Right forelimb (tissue), 1 donor: ENCODE data around the gene VOPP1.

Experiments used
- DNase-seq: peaks from one replicate; pipeline ENCODE4 v3.0.0-alpha.2; 2018

Gene VOPP1

DNA sequence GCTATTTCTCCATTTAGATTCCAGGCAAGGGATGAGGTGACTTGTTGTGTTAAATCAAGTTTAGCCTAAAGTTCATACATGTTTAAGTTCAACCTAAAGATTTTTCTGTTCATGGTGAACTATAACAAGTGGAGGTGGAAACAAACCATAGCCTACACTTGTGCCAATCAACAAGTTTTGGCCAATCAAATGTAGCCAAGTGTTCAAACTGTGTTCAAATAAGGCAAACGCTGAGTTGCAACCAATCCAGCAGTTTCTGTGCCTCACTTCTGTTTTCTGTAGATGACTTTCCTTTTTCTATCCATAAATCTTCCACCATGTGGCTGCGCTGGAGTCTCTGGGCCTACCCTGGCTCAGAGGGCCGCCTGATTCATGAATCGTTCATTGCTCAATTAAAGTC, 4.5 kb upstream of the VOPP1 start:
- no peak for DNase-seq

DNA sequence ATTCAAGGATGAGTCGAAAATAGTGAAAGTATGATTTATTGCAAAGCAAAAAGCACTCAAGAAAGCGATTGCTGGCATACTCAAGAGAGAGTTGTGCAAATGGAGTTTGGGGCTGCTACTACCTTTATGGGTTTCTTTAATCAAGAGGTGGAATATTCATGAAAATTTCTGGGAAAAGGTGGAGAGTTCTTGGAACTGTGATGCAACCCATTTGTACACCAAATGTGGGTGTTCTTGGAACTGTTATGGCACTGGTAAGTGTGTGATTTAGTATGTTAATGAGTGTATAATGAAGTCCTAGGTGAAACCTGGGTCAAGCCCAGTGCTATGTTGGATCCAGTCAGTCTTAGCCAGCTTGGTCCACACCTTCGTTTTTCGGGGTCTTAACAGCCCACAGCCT, 3.4 kb upstream of the VOPP1 start:
- no peak for DNase-seq

DNA sequence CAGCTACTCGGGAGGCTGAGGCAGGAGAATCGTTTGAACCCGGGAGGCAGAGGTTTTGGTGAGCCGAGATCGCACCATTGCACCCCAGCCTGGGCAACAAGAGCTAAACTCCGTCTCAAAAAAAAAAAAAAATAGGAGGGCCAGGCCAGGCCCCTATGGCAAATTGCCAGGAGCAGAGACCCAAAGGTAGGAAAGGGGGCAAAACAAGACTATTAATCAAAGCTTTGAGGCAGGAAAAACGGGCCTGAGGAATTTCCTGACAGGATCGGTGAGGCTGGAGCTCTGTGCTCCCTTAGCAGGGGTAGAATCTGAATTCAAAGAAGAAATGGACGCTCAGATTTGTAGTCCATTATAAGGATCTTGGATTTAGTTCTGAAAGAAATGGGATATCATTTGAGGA, 2.8 kb upstream of the VOPP1 start:
- no peak for DNase-seq

DNA sequence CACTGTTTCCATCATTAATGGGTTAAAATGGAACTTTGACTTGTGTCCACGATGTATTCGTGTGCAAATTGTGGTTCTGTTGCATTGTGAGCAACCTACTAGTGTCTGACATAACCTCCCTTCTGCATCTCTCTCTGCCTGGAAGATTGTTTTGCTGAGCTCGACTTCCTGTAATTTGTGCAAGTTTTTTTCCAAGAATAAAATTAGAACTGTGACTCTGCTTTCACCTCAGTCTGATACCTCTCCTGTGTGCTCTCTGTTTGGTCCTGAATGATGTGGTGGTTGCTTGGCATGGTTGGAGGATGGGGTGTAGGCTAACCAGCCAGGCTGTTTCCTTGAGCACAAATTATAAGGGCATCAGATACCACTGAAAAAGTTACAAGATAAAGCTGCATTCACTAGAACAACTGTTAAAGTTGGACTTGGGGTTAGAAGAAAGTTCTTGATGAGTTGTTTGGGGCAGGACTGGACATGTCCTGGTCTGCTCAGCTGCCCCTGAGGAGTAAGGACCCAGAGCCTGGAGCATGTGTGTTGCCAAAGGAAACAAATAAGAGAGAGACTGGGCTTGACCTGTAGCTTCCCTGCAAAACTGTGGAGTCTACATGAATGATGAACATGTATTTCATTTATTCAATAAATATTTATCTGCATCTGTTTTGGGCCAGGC, 1.9 kb upstream of the VOPP1 start:
- DNase-seq: no peak

DNA sequence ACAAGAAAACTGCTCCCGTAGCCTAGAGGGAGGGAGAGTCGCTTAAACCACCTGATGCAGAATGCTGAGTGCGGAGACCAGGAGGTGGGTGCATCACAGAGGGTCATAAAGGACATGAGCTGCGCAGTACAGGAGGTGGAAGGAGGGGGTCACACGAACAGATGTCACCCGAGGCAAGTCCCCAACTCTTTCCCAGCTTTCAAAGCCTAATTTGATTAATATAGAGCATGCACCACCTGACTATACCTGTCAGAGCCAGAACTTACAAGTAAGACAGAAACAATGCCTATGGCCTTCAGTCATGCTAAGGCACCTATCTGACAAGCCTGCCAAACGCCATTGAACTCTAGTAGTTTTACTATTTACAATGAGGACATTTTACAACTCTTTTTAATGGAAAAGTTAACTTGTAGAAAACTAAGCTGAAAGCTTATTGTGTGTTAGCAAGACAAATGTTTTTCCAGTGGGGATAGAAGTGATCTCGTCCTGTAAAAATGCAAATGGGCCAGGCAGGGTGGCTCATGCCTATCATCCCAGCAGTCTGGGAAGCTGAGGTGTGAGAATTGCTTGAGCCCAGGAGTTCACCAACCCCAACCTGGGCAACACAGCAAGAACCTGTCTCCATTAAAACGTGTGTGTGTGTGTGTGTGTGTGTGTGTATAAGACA, 1.1 kb upstream of the VOPP1 start:
- DNase-seq: no peak

DNA sequence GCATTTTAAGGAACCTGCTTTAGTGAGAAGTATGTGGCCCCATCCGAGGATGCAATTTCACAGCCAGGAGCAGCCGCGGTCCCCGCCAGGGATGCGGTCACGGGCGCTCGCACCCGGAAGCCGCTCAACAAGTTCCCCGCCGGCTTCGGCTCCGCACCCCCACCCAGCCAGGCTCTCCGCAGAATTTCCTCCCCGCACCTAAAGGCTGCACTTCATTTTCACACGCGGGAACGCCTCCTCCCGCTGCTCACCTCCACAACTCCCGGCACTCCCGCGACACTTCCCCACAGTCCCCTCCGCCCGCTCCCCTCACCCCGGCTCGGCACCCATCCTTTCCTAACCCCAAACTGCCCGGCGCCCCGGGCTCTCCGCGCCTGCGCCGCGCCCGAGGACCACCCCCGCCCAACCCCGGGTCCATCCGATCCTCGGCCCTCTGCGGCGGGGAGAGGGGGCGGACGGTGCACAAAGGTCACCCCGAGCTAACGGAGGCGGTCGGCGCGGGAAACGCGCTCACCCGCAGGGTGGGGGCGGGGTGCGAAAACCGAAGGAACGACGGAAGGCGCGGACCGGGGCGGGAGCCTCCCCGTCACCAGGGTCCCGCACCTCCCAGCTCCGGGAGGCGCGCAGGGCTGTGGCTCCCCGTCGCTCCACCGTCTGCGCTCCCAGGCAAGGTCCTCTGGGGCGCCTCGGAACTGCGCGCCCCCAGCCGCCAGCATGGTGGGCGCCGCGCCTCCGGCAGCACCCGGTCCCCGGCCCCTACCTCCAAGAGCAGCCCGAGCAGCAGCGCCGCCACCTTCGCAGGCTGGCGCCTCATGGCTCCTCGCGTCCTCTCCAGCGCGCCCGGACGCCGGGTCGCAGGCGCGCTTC, 558 bp downstream of the VOPP1 start:
- peak; percentile 69 for DNase-seq

DNA sequence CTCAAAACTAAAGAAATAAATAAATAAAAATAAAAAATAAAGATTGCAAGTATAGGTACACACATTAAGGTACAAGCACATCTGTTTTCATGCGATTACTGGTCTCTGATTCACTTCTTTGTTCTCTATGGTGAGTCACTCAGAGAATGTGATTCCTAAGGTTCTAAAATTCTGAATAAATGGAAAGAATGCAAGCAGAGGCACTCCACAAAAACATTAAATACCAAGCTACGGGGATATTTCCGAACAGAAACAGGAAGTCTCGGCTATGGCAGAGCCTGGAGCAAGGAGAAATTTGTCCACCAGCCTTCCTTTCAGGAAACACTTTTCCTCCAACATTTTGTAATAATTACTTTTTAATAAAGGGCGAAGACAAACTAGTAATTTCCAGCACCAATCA, 1.4 kb downstream of the VOPP1 start:
- DNase-seq: no peak

DNA sequence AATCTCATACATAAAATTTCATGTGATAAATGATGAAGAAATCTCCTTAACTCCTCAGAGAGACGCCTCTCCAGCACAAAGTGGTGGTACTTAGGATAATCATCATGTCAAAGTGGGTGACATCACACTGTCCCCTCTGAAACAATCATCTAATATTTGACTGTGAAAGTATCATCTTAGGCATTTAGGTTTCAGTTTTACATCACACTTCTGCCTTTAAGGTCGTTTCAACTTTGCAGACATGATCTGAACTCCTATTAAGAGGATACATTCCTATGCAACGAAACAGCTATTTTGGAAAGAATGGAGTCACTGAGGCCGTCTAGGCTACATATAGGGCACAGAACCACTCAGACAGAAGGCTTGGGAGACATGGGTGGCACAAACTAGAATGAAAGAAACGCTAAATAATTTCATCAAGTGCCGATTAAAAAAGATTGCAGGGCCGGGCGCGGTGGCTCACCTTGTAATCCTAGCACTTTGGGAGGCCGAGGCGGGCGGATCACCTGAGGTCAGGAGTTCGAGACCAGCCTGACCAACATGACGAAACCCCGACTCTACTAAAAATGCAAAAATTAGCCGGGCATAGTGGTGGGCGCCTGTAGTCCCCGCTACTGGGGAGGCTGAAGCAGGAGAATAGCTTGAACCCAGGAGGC, 2.0 kb downstream of the VOPP1 start:
- no peak for DNase-seq

DNA sequence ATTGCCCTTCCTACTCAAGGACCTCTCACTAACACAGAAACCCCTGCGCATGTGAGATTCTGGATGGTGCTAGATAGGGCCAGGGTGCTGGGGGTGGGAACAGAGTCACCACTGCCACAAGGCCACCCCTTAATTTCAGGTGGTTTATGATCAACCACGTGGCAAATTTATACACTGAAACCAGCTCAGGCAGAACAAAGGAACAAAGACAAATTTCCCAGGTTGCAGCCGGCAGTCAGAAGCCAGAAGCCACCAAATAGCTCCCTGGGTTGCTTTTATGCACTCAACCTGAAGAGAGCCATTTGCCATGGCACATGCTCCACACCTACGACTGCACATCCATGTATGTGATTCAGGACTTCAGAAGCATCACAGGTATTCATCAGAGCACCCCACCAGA, 2.5 kb downstream of the VOPP1 start:
- DNase-seq: no peak

DNA sequence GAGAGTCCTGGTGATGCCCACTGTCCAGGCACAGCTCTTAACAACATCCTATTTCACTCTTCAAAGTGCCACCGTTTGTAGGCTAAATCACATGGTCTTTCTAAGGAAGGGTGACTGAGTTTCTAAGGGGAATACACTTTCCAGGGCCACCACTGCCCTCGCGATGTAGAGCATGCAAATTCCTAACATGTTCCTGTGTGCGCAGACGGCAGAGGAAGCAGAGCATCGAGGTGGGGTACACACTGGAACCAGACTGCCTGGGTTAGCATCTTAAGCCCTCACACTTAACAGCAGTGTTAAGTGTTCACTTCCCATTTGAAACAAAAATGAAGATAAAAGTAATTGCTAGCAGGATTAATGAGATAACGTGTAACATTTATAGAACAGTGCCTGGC, 3.0 kb downstream of the VOPP1 start:
- no peak for DNase-seq

DNA sequence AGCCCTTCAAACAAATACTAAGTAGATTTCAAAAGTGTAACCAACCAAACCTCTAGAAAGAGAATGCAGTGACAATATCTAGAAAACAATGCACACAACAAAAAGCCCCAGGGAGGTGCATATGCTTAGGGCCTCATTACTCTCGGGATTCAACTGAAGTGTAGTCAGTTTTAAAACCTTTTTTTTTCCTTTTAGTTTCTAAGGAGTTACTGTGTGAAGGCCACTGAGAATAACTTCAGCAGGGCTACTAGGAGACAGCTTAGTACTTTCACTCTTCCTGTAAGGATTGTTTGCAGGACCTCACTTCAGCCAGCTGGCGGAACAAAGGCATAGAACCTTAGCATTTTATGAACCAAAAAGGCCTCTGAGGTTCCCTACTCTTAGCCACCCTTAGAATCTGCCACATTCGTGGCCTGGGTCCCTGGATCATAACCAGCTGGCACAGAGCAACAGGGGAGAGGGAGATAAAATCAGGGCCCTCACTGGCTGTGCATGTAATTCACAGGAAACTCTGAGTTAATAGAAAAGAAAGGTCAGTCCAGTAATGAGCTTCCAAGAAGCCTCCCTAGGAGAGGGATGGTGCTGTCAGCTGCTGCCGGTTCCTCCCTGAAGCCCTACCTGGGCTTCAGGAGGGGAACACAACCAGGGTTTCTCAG, 3.6 kb downstream of the VOPP1 start:
- DNase-seq: no peak

DNA sequence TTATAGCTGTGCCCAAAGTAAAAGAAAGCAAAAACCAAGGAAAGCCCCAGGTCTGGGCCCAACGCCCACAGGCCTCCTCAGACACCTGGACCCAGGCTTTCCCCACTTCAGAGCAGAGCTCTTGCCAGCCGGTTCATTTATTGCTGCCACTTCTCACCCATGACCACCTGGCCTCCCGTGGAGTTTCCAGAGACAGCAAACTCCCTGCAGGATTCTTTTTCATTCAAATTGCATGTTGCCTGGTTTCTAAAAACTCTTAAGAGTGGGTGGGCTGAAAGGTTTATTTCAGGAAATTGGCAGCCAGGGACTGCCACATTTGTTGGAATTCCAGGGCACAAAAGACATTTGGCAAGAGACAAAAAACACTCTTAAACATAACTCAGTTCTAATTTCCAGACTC, 4.7 kb downstream of the VOPP1 start:
- no peak for DNase-seq

DNA sequence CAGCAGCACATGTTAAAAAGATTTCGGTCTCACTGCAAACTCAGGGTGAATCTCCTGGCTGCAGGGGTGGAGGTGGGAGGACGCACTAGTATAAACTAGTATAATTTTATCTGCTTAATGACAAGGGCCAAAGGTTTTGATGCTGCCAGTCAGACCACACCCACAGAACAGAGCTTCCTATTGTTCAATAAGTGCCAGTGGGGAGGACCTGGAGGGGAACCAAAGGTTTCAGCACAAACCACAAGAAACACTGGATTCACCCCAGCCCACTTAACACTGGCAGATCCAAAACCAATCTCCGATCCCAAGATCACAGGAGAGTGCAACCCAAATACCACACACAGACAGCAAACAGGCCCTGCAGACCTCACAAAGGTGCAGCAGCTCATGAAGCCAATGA, 6.6 kb downstream of the VOPP1 start:
- DNase-seq: no peak

DNA sequence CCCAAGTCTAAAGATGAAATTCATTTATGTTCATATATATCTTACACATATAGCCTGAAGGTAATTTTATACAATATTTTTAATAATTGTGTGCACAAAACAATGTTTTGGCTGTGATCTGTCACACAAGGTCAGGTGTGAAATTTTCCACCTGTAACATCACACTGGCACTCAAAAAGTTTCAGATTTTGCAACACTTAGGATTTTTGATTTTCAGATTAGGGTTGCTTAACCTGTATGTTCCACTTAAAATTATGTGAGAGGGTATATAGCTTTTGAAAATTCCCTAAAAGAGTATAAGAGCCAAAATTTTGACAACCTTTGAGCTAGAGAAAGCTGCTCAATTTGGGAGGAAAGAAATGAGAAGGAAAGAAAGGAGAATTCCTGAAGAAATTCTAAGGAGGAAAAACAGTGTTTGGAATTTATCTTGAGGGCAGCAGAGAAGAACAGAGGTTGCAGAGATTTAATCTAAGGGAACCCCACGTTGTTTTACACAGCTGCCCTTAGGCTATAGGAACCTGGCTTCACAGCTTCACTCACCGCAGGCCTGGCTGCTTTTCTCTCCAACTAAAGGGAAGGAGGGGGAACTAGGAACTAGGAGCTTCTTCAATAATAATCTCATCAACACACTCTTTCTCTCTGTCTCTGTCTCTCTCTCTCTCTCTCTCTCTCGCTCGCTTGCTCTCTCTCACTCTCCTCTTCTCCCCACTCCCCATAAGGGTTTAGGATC, 8.5 kb downstream of the VOPP1 start:
- no peak for DNase-seq

DNA sequence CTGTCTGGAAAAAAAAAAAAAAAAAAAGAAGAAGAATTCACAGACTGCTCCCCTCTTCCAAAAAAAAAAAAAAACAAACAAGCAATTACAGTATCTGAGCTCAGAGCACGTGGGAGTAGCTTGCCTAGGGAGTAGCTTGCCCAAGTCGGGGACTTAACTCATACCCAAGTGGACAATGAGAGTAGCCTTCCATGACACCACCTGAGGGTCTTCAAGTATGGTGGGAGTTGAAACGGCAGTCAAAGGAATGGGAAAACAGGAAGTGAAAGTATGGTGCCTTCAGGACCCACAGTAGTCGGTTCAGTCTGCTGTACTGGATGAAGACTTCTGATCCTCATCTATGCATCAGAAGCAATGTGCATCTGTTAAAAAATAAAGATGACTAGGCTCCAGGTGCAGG, 10.6 kb downstream of the VOPP1 start:
- no peak for DNase-seq

DNA sequence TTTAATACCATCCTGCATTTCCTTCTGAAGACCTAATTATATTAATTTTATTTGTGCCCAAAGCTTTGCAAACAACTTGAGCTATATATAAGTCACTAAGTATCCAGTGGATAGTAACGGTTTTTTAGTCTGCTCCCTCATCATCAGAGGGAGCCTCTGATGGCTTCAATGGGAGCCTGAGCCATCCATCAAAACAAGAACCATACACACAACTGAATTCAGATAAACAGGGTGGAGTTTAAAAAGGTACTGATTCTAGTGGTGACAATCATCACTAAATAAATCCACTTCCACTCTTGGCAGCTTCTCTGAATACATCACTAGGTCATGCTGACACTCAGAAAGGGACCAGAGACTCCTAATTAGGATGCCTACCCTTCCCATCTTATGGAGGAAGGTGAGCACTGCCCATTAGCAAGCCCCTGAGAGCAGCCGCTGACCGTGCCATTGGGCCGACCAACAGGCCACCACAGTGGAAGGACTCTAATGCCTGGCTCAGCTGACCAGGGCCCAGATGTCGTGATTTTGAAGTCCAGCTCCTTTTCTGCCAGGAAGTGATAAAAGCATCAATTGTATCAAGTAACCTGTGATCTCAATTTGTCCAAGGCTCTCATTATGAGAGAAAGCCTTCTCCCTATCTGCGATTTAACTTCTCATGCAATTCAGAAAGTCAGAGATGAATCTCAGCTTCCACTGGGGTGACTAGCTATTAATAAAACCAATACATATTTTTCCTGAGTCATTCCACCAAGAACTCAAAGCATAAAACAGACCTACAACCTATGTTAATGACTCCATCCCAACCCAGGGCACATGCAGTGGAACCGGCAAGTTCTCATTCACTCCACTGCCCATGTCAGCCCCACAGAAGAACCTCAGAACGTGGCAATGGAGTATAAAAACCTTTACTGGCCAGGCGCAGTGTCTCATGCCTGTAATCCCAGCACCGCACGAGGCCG, 13.1 kb downstream of the VOPP1 start:
- DNase-seq: no peak

DNA sequence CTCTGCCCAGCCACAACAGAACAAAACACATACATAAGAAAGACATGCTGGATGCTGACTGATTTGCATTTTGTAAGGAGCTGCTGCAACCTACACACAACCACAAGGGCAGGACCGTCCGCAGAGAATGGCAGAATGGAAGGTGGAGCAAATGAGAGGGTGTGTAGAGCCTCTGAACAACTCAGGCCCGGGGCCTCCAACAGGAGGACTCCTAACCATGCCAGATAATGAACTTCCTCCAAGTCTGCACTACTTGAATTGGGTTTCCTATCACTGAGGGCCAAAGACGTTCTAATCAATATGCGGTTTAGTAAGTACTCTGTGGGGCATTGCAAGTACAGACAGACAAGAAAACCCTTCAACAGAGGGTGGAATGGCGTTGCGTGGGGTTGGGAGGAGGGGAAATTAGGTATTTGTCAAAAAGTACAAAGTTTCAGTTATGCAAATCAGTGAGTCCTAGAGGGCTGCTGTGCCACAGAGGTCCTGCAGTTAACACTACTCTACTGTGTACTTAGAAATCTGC, 14.6 kb downstream of the VOPP1 start:
- no peak for DNase-seq

DNA sequence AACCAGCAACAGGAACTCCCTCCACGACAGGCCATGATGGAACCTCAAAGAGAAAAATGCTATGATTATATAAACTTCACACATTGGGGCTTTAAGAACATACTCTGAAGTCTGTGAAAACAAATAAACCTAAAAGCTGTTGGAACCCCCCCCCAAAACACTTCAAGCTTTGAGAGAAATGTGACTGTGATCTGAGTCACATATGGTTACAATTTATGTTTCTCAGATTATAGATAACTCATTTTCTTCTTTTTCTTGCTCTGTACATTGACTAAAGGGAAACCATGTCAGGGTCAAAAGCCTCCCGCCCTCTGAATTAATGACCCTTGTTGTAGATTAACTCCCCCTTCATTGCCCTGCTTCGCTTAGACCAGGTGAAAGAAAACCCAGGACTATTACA, 15.8 kb downstream of the VOPP1 start:
- no peak for DNase-seq

DNA sequence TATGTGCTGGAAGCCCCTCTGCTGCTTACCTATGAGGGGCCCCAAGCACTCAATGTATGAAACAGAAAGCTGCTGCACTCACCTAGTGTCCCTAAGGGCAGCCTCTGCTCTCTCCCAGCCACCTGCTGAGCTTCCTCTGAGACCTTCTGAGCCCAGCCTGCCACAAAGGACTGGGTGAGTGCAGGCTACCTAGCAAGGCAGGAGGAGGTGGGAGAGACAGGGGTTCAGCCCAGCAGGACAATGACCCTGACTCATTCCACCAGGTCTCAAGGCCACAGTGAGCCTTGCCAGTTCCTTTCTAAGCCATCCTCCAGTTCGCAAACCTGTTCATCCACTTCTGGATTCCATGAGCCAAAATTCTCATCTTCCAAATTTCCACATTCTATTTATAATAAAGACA, 16.3 kb downstream of the VOPP1 start:
- DNase-seq: no peak

DNA sequence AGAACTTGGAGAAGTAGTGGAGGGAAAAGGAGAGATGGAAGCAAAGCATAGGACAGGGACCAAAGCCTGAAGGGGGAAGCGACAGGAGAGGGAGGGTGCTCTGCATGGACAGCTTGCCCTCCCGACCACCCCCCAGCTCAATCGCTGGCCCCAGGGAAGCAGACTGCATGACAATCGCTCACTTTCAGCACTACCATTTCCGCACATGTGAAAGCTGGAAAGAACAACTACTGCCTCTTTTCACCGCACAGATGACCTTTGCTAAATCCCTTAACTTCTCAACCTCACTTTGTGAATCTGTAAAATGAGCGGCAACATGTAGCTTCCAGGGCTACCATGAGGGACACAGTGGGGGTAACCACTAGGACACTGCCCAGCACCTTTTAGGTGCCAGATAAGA, 17.1 kb downstream of the VOPP1 start:
- DNase-seq: no peak

DNA sequence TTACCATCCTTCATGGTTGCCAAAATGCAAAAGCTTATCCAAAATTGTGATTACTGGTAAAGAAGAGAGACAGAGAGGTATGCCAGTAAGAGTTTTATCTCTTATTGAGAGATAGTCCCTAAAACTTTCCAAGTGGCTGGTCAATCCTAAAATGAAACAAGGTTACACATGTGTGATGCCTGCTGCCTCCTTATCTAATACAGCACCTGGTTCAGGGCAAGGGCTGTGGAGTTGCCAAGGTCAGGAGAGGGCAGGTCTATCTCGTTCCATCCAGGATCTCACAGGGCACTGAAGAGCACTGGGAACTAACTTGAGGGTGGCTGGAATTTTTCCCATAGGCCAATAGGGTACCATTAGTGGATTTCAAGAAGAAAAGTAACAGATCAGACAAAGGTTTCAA, 18.3 kb downstream of the VOPP1 start:
- no peak for DNase-seq
